ENCODE results near the gene PIAS1. TPM values are rescaled to one million over a fixed set of nuclear protein-coding genes. Genes with fewer than 3 reads are reported as not detected.
A peak's percentile ranks its signal among the peaks of the same experiment; 100 is the strongest.
"Not testable (repeated sequence)": the region's sequence is repeated elsewhere in the genome, so short reads cannot be mapped to it uniquely, and the experiment has no call there.

The PIAS1 gene
- total RNA-seq, 1 donor, result 39.0 TPM

DNA sequence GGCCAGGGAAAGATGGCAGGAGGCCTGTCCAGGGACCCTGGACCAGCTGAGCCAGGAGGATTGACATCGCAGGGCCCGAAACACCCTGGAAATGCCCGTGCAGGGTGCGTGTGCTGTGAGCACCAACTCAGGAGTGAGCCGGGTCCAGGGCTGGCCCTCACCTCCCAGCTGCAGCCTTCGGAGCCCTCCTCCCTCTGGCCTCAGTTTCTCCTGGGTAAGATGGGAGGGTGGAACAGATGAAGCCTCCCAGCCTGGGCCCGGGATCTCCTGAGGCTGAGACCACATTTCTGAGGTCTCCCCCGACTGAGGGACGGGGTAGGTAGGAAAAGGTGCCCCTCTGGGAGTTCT, 156.3 kb downstream of the PIAS1 start:
- no peak for DNase-seq (ENCODE audit: low read depth)
- TF ChIP-seq, protein P1, sequence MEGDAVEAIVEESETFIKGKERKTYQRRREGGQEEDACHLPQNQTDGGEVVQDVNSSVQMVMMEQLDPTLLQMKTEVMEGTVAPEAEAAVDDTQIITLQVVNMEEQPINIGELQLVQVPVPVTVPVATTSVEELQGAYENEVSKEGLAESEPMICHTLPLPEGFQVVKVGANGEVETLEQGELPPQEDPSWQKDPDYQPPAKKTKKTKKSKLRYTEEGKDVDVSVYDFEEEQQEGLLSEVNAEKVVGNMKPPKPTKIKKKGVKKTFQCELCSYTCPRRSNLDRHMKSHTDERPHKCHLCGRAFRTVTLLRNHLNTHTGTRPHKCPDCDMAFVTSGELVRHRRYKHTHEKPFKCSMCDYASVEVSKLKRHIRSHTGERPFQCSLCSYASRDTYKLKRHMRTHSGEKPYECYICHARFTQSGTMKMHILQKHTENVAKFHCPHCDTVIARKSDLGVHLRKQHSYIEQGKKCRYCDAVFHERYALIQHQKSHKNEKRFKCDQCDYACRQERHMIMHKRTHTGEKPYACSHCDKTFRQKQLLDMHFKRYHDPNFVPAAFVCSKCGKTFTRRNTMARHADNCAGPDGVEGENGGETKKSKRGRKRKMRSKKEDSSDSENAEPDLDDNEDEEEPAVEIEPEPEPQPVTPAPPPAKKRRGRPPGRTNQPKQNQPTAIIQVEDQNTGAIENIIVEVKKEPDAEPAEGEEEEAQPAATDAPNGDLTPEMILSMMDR (IDR thresholded peaks at IDR 0.05; ENCODE audit: insufficient read depth, low read length), result no peak
- H3K4me3 ChIP-seq (ENCODE audit: low read depth, low read length), result no peak overlapping the region

DNA sequence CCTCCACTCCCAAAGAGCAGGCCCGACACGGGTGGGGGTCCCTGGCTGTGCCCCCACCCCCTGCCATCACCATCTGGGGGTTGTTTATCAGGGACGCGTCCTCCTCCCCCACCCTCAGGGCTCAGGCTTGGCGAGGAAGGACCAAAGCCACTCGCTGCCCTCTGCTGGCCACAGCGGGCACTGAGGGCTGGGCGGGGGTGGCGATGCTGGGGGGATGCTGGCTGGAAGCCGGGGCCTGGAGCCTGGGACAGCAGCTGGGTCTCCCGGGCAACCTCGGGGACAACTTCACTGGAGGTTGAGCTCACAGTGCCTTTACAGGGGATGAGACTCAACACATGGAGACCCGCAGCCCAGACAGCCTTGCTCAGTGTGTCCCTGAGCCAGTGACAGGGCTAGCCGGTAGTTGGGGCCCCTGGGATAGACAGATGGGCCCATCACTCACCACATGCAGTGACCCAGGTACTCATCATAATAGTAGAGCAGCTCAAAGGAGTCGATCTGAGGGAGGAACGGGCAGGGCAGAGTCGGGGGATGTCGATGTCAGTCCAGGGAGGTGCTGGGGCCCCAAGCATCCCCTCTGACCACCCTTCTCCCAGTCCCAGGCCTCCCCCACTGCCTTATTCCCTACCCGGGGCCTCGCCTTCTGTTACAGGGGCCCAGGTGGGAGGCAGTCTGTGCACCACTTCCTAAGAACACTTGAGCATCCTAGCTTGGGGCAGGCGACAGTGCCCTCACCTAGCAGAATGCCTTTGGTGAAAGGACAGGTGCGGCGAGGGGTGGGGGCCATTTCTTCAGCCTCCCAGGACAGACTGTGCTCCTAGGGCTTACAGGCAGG, 156.9 kb downstream of the PIAS1 start:
- DNase-seq (ENCODE audit: low read depth), result peak; percentile 43
- TF ChIP-seq, protein P1 (IDR thresholded peaks at IDR 0.05; ENCODE audit: insufficient read depth, low read length), result peak; percentile 91
- H3K4me3 ChIP-seq (ENCODE audit: low read depth, low read length), result peak overlapping the region; percentile 17

DNA sequence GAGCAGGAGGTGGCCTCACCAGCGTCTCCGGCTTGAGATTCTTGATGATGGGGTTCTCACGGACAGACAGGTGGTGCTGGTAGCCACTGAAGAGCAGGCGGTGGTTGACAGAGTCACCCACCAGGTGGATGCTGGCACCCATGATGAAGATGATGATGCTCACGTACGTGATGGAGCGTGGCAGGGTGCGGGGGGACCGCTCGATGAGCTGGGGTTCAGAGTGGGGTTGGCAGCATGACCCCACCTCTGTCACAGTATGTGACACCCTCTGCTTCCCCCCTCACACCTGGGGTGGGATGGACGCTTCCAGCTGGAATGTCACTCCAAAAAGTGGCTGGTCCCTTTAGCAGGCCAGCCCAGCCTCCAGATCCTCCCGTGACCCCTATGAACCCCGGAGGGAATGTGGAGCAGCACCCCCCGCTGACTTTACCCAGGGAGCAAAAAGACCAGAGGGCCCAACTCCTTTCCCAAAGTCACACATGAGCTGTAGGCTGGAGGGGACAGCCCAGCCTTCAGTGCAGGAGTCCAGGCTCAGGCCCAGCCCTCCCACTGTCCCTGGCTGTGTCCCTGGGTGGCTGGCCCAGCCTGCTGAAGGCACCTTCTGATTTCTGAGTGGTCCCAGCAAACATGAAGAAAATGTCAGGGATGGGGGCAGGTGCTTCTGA, 157.7 kb downstream of the PIAS1 start:
- no peak for DNase-seq (ENCODE audit: low read depth)
- H3K4me3 ChIP-seq (ENCODE audit: low read depth, low read length), result no peak overlapping the region
- TF ChIP-seq, protein P1 (IDR thresholded peaks at IDR 0.05; ENCODE audit: insufficient read depth, low read length), result no peak

DNA sequence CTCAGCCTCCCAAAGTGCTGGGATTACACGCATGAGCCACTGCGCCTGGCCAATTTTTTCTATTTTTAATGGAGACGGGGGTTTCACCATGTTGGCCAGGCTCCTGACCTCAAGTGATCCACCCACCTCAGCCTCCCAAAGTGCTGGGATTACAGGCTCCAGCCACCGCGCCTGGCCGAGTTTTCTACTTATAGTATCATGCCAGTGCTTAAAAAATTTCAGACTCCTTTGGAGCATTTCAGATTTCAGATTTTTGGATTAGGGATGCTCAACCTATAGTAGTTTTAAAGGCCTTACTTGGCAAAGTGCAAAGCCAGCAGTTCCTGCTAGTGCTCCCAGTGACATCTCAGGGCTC, 159.4 kb downstream of the PIAS1 start:
- H3K4me3 ChIP-seq (ENCODE audit: low read depth, low read length); DNase-seq (ENCODE audit: low read depth): not testable (repeated sequence)

DNA sequence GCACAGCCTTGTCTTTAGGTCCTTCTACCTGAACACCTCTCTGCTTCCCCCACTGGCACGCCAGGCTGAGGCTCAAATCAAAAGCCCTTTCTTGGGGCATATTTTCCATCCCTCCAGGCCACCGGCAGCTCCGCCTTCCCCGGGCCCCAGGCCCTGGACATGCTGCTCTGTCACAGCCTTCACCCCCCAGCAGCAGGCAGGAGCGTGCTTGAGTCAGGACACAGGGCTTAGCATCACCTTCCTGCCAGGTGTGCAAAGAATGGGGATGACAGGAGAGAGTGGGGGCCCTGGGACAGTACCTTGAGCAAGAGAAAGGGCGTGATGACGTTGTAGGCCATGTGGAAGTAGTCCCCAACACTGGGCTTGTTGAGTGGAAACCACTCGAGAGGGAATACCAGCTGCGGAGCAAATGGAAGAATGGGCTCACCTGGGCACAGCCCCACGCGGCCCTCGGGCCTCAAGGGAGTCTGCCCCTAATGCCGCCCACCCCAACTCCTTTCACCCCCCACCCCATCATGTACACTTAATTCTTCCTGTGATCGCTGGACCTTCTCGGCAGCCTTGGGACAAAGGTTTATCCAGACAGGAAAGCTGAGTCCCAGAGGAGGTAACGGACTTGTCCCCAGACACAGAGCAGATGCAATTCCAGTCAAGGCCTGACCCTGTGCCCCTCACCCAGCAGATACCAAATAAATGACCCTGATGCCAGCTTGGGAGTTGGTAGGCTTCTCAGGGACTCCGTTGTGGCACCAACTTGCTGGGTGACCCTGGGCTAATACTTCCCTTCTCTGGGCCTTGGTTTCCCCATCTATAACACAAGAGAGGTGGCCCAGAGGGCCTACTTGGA, 160.1 kb downstream of the PIAS1 start:
- DNase-seq (ENCODE audit: low read depth), result no peak
- TF ChIP-seq, protein P1 (IDR thresholded peaks at IDR 0.05; ENCODE audit: insufficient read depth, low read length), result no peak

DNA sequence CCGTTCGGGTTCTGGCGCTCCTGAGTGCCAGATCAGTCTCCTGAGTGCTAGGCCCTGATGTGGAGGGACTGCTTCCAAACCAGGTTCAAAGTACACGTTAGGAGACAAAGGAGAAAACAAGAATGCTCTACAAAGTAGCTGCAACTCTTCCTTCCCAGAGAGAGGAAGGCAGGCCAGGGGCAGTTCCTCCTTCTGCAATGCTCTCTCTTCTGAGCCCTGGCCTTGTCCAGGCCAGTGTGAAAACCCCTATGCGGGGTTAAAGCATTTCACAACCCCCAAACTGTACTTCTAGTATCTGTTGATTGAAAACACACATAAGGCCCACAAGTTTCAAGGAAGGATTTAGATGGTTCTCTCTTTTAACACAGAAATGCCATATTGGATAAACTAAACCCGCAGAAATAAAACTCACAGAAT, 160.7 kb downstream of the PIAS1 start:
- H3K4me3 ChIP-seq (ENCODE audit: low read depth, low read length), result no peak overlapping the region
- TF ChIP-seq, protein P1 (IDR thresholded peaks at IDR 0.05; ENCODE audit: insufficient read depth, low read length), result no peak
- DNase-seq (ENCODE audit: low read depth), result no peak

More for the DNA sequence above, 160.1 kb downstream of the PIAS1 start:
- H3K4me3 ChIP-seq (ENCODE audit: low read depth, low read length), result no peak overlapping the region

DNA sequence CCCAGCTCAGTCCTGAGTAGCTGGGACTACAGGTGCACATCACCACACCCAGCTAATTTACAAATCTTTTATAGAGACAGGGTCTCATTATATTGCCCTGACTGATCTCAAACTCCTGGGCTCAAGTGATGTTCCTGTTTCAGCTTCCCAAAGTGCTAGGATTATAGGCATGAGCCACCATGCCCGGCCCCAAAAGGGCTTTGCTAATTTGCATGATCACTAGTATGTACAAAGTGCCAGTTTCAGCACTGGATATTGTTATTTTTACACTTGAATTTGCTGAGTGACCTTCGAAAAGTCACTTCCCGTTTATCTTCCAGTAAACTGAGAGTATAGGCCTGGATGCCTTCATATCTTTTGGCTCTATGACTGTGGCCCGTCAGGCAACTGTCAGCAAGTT, 163.2 kb downstream of the PIAS1 start:
- DNase-seq (ENCODE audit: low read depth), result no peak
- no peak overlapping the region for H3K4me3 ChIP-seq (ENCODE audit: low read depth, low read length)
- TF ChIP-seq, protein P1 (IDR thresholded peaks at IDR 0.05; ENCODE audit: insufficient read depth, low read length), result no peak

Measured in fibroblast of the aortic adventitia (primary cell).